ENCODE results near the gene ZNF622. TPM values are rescaled to one million over a fixed set of nuclear protein-coding genes. Genes with fewer than 3 reads are reported as not detected.
"Not testable (repeated sequence)": the region's sequence is repeated elsewhere in the genome, so short reads cannot be mapped to it uniquely, and the experiment has no call there.

ZNF622 gene
- total RNA-seq, 1 donor, result 30.8 TPM

DNA sequence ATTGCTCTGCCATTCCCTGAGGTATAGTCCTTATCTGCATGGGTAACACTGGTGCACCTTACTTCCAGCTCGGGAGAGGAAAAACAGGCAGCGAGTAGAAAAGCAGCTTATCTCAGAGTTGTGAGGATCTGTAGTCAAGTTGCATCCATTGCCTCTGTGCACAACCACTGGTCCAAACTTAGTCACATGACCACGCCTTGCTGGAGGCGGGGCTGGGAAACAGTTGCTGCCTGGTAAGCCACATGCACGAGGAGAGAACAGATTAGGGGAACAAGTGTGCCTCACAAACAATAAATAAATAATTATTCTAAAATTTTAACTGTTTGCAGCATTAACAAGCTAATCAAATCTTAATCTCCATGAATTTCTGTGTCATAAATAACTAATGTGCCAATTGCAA is 18.6 kb downstream of the ZNF622 start:
- TF ChIP-seq, protein P1, sequence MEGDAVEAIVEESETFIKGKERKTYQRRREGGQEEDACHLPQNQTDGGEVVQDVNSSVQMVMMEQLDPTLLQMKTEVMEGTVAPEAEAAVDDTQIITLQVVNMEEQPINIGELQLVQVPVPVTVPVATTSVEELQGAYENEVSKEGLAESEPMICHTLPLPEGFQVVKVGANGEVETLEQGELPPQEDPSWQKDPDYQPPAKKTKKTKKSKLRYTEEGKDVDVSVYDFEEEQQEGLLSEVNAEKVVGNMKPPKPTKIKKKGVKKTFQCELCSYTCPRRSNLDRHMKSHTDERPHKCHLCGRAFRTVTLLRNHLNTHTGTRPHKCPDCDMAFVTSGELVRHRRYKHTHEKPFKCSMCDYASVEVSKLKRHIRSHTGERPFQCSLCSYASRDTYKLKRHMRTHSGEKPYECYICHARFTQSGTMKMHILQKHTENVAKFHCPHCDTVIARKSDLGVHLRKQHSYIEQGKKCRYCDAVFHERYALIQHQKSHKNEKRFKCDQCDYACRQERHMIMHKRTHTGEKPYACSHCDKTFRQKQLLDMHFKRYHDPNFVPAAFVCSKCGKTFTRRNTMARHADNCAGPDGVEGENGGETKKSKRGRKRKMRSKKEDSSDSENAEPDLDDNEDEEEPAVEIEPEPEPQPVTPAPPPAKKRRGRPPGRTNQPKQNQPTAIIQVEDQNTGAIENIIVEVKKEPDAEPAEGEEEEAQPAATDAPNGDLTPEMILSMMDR (IDR thresholded peaks at IDR 0.05; ENCODE audit: insufficient read depth, low read length), result no peak
- H3K4me3 ChIP-seq (ENCODE audit: low read depth, low read length), result no peak overlapping the region
- no peak for DNase-seq (ENCODE audit: low read depth)

DNA sequence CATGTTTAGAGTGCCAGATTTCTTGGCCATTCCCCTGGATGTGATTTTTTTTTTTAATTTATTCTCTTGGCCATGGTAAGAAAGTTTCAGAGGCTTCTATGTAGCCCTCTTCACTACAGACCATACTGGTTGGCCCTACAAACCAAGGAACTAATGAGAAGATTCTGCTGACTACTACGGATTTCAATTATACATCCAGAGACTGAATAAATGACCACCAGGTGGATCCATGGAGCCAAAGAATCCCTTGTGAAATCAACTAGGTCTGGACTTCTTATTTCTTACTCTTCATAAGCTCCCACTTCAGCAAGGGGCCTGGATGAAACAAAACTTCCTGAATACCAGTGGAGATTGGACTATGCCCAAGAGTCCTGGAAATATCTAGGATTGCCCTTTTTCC is 27.6 kb downstream of the ZNF622 start:
- peak; percentile 13 for DNase-seq (ENCODE audit: low read depth)
- TF ChIP-seq, protein P1 (IDR thresholded peaks at IDR 0.05; ENCODE audit: insufficient read depth, low read length), result peak; percentile 18
- no peak overlapping the region for H3K4me3 ChIP-seq (ENCODE audit: low read depth, low read length)

DNA sequence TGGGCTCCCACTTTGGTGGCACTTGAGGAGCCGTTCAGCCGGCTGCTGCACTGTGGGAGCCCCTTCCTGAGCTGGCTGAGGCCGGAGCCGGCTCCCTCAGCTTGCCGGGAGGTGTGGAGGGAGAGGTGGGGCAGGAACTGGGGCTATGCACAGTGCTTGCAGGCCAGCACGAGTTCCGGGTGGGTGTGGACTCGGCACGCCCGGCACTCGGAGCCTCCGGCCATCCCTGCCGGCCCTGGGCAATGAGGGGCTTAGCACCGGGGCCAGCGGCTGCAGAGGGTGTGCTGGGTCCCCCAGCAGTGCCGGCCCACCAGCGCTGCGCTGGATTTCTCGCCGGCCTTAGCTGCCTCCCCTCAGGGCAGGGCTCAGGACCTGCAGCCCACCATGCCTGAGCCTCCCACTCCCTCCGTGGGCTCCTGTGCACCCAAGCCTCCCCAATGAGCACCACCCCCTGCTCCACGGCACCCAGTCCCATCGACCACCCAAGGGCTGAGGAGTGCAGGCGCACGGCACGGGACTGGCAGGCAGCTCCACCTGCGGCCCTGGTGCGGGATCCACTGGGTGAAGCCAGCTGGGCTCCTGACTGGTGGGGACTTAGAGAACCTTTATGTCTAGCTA is 29.4 kb downstream of the ZNF622 start:
- DNase-seq (ENCODE audit: low read depth); H3K4me3 ChIP-seq (ENCODE audit: low read depth, low read length): not testable (repeated sequence)

DNA sequence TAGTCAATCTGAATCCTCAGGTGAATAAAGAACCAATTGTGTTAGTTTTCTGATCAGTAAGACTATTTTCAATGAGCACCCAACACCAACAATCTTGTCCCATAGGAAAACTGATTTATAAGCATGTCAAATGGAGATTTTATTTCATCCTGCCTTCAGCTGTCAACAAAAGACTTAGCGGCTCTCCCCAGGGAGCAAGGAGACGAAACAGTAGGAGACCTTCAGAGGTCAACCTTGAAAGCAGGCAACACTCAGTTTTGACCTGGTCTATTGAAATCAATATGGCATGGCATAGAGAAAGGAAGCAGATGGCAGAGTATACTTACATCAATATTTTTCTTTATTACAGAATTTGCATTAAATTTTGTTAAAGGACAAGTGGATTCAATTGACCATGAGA is 34.1 kb downstream of the ZNF622 start:
- no peak overlapping the region for H3K4me3 ChIP-seq (ENCODE audit: low read depth, low read length)
- no peak for DNase-seq (ENCODE audit: low read depth)
- TF ChIP-seq, protein P1 (IDR thresholded peaks at IDR 0.05; ENCODE audit: insufficient read depth, low read length), result no peak

DNA sequence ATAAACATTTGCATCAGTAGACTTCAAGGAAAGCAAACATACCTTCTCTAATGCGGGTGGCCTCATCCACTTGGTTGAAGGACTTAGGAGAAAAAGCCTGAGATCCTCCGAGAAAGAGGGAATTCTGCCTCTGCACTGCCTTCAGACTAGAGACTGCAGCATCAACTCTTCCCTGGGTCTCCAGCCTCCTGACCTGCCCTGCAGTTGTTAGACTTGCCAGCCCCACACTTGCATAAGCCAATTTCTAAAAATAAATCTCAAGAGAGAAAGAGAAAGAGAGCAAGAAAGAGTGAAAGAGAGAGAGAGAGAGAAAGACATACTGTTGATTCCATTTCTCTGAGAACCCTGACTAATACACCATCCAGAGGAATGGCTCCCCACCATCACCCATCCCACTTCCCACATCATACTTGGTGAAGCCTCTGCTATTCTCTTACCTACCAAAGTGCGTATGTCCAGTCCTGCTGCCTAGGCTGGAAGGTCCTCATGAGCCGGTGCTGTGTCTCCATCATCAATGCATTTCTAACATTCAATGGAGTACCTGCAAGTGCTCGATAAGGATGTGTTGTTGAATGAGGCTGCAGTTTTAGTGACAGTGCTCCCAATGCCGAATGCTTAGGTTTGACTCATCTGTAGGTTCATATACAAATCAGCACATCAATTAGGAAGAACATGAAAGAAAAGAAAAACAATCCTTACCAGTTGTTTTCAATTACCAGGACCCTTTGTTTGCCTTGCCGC is 35.1 kb downstream of the ZNF622 start:
- TF ChIP-seq, protein P1 (IDR thresholded peaks at IDR 0.05; ENCODE audit: insufficient read depth, low read length), result no peak
- no peak for DNase-seq (ENCODE audit: low read depth)
- no peak overlapping the region for H3K4me3 ChIP-seq (ENCODE audit: low read depth, low read length)

DNA sequence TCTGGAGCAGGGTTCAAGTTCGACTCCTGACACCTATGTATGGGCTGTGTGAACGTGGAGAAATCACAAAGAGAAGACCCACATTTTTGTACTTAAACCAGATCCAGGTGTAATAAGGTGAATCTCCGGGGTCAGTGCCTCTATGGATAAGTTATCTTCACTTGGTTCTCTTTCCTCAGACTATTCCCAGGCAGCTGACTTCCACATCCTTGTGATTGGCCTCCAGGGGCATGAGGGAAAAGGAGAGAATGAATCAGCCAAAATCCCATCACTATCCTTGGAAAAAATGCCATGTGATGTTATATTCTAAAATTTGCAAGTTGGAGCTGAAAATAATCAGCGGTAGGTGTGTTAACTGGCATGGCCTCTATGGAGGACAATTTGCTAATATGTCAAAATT is 37.2 kb downstream of the ZNF622 start:
- H3K4me3 ChIP-seq (ENCODE audit: low read depth, low read length), result no peak overlapping the region
- no peak for DNase-seq (ENCODE audit: low read depth)
- TF ChIP-seq, protein P1 (IDR thresholded peaks at IDR 0.05; ENCODE audit: insufficient read depth, low read length), result peak; percentile 15

DNA sequence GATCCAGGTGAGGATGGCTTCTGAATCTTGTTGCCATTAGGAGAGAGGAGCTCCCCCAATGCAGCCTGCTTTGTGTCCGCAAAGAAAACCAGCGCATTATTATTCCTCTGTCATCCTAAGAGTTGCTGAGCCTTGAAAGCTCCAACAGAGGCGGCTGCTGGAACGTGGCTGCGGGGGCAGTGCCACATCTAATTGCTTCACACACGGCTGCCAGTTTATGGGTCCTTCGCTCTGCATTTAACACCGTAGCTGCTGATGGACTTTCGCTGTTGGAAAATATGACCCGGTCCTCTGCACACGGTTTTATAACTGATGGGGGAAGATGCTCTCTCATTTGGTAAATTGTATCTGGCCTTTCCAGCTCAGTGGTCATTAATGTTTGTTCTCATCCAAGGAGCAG is 38.0 kb downstream of the ZNF622 start:
- TF ChIP-seq, protein P1 (IDR thresholded peaks at IDR 0.05; ENCODE audit: insufficient read depth, low read length), result no peak
- H3K4me3 ChIP-seq (ENCODE audit: low read depth, low read length), result no peak overlapping the region
- DNase-seq (ENCODE audit: low read depth), result no peak
